ENCODE data around the gene PRR3. TPM values are rescaled to one million over a fixed set of nuclear protein-coding genes. Genes with fewer than 3 reads are reported as not detected.

Gene PRR3
- total and polyA plus RNA-seq, 9 of the 15 experiments (the other 6 are each of a cell fraction or from before 2014, with no cell fraction given): 23.5 to 59.6 (median 28.8) TPM

GRCh38 chr6:30556906-30557682, at the start of gene PRR3 (continued):
- no peak for TF ChIP-seq HNRNPH1 (optimal IDR thresholded peaks at IDR 0.05; ENCODE audit: low read depth, low read length)
- TF ChIP-seq ZNF121 (CRISPR knock-in tag; conservative IDR thresholded peaks at IDR 0.05): no peak
- no peak for TF ChIP-seq TSC22D4 (tag; IDR thresholded peaks at IDR 0.05)
- TF ChIP-seq XRCC5 (IDR thresholded peaks at IDR 0.05; ENCODE audit: low read depth, low read length): peak; percentile 31
- TF ChIP-seq NBN (IDR thresholded peaks at IDR 0.05; ENCODE audit: low read depth): peak; percentile 4; the same call in 1 of the 2 replicates
- TF ChIP-seq MEF2D (tag; conservative IDR thresholded peaks at IDR 0.05; ENCODE audit: low read depth): no peak
- peak; percentile 29; the same call in 1 of the 2 replicates for TF ChIP-seq MAFK (IDR thresholded peaks at IDR 0.05; ENCODE audit: low read length)
- TF ChIP-seq TARDBP (IDR thresholded peaks at IDR 0.05): no peak; the same call in 1 of the 2 replicates
- no peak for TF ChIP-seq ZNF75A (CRISPR knock-in tag; IDR thresholded peaks at IDR 0.05)
- peak; percentile 97 for TF ChIP-seq SIN3B (IDR thresholded peaks at IDR 0.05; ENCODE audit: low read depth)
- no peak for TF ChIP-seq RFX7 (CRISPR knock-in tag; IDR thresholded peaks at IDR 0.05)
- TF ChIP-seq BMI1 (IDR thresholded peaks at IDR 0.05; ENCODE audit: low read length): peak; percentile 92; the same call in 1 of the 2 replicates
- TF ChIP-seq ZNF212 (CRISPR knock-in tag; IDR thresholded peaks at IDR 0.05): no peak
- peak; percentile 83; the same call in 1 of the 2 replicates for TF ChIP-seq NR2F6 (CRISPR knock-in tag; IDR thresholded peaks at IDR 0.05)
- no peak for TF ChIP-seq TAF15 (IDR thresholded peaks at IDR 0.05; ENCODE audit: low read depth, low read length)
- TF ChIP-seq RBM15 (IDR thresholded peaks at IDR 0.05; ENCODE audit: insufficient read depth, low read length): no peak
- no peak for TF ChIP-seq SAFB (IDR thresholded peaks at IDR 0.05; ENCODE audit: borderline replicate concordance, low read depth, low read length)
- no peak for TF ChIP-seq OTX1 (CRISPR knock-in tag; IDR thresholded peaks at IDR 0.05)
- TF ChIP-seq THAP7 (CRISPR knock-in tag; IDR thresholded peaks at IDR 0.05): 0 out of 2 replicates have a peak, but pooled peaks have one; percentile 60
- peak; percentile 89 for TF ChIP-seq KAT8 (IDR thresholded peaks at IDR 0.05; ENCODE audit: low read depth)
- peak; percentile 96 for TF ChIP-seq NFRKB (IDR thresholded peaks at IDR 0.05; ENCODE audit: low read depth)
- 0 out of 2 replicates have a peak, but pooled peaks have one; percentile 10 for TF ChIP-seq RAD51 (IDR thresholded peaks at IDR 0.05; ENCODE audit: borderline replicate concordance, low read depth)
- peak; percentile 99 for TF ChIP-seq GABPA (tag; conservative IDR thresholded peaks at IDR 0.05; ENCODE audit: low read depth)
- TF ChIP-seq, protein P1, sequence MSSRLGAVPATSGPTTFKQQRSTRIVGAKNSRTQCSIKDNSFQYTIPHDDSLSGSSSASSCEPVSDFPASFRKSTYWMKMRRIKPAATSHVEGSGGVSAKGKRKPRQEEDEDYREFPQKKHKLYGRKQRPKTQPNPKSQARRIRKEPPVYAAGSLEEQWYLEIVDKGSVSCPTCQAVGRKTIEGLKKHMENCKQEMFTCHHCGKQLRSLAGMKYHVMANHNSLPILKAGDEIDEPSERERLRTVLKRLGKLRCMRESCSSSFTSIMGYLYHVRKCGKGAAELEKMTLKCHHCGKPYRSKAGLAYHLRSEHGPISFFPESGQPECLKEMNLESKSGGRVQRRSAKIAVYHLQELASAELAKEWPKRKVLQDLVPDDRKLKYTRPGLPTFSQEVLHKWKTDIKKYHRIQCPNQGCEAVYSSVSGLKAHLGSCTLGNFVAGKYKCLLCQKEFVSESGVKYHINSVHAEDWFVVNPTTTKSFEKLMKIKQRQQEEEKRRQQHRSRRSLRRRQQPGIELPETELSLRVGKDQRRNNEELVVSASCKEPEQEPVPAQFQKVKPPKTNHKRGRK (tag; IDR thresholded peaks at IDR 0.05): no peak
- TF ChIP-seq GABPB1 (CRISPR knock-in tag; IDR thresholded peaks at IDR 0.05): peak; percentile 98
- TF ChIP-seq HCFC1 (IDR thresholded peaks at IDR 0.05; ENCODE audit: low read depth, low read length): peak; percentile 77
- no peak for TF ChIP-seq GTF2A2 (tag; IDR thresholded peaks at IDR 0.05)
- 0 out of 2 replicates have a peak, but pooled peaks have one; percentile 5 for TF ChIP-seq PTBP1 (IDR thresholded peaks at IDR 0.05; ENCODE audit: low read depth, low read length)
- no peak for TF ChIP-seq ZSCAN32 (CRISPR knock-in tag; IDR thresholded peaks at IDR 0.05)
- no peak for TF ChIP-seq ZBTB17 (CRISPR knock-in tag; IDR thresholded peaks at IDR 0.05)
- TF ChIP-seq POLR2AphosphoS5 (IDR thresholded peaks at IDR 0.05; ENCODE audit: control insufficient read depth, insufficient read depth, low read depth, low read length): peak; percentile 57
